ENCODE measurements around the gene INPPL1.
"Not testable (repeated sequence)": the region's sequence is repeated elsewhere in the genome, so short reads cannot be mapped to it uniquely, and the experiment has no call there.

INPPL1 gene, protein sequence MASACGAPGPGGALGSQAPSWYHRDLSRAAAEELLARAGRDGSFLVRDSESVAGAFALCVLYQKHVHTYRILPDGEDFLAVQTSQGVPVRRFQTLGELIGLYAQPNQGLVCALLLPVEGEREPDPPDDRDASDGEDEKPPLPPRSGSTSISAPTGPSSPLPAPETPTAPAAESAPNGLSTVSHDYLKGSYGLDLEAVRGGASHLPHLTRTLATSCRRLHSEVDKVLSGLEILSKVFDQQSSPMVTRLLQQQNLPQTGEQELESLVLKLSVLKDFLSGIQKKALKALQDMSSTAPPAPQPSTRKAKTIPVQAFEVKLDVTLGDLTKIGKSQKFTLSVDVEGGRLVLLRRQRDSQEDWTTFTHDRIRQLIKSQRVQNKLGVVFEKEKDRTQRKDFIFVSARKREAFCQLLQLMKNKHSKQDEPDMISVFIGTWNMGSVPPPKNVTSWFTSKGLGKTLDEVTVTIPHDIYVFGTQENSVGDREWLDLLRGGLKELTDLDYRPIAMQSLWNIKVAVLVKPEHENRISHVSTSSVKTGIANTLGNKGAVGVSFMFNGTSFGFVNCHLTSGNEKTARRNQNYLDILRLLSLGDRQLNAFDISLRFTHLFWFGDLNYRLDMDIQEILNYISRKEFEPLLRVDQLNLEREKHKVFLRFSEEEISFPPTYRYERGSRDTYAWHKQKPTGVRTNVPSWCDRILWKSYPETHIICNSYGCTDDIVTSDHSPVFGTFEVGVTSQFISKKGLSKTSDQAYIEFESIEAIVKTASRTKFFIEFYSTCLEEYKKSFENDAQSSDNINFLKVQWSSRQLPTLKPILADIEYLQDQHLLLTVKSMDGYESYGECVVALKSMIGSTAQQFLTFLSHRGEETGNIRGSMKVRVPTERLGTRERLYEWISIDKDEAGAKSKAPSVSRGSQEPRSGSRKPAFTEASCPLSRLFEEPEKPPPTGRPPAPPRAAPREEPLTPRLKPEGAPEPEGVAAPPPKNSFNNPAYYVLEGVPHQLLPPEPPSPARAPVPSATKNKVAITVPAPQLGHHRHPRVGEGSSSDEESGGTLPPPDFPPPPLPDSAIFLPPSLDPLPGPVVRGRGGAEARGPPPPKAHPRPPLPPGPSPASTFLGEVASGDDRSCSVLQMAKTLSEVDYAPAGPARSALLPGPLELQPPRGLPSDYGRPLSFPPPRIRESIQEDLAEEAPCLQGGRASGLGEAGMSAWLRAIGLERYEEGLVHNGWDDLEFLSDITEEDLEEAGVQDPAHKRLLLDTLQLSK

DNA sequence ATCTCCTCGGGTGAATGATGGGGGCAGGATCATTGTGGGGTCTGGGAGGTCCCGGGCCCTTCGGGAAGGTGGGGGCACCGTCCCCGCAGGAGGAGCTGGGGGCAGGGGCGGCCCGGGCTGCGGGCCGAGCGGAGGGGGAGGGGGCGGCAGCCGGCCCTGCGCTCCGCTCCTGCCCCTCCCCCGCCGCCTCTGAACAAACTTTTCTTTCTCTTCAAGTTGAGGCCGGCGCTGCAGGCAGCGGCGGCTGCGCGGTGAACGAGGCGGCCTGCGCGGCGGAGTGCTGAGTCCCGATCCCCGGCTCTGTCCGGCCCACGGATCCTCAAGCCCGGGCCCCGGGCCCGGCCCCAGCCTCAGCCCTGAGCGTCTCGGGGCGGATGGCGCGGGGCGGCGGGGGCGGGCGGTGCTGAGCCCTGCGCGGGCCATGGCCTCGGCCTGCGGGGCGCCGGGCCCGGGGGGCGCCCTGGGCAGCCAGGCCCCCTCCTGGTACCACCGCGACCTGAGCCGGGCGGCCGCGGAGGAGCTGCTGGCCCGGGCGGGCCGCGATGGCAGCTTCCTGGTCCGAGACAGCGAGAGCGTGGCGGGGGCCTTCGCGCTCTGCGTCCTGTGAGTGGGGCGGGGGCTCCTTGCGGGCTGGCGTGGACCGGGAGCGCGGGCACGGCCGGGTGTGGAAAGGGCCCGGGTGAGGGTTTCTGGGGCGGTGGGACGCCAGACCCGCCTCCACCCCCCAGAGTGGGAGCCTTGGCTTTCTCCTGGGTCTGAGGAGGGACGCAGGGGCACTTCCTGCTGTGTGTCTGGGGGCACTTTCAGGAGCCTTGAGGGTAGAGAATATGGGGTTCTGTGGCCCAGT is at the start of gene INPPL1:
INPPL1 (plus strand) TSS at position 204 of the 847 bp plus-strand sequence; CDS start at position 422, 218 bp downstream.
- H3K4me3 ChIP-seq (ENCODE audit: low read depth, low read length): peak within 1 kb of the TSS; percentile 93
- in situ Hi-C loops (cut with HindIII; ENCODE audit: low sequenced_read_pairs): no loop called here
- no peak for DNase-seq (ENCODE audit: low read depth)
- TF ChIP-seq, protein P1, sequence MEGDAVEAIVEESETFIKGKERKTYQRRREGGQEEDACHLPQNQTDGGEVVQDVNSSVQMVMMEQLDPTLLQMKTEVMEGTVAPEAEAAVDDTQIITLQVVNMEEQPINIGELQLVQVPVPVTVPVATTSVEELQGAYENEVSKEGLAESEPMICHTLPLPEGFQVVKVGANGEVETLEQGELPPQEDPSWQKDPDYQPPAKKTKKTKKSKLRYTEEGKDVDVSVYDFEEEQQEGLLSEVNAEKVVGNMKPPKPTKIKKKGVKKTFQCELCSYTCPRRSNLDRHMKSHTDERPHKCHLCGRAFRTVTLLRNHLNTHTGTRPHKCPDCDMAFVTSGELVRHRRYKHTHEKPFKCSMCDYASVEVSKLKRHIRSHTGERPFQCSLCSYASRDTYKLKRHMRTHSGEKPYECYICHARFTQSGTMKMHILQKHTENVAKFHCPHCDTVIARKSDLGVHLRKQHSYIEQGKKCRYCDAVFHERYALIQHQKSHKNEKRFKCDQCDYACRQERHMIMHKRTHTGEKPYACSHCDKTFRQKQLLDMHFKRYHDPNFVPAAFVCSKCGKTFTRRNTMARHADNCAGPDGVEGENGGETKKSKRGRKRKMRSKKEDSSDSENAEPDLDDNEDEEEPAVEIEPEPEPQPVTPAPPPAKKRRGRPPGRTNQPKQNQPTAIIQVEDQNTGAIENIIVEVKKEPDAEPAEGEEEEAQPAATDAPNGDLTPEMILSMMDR (IDR thresholded peaks at IDR 0.05; ENCODE audit: low read depth, low read length, missing control alignments): no peak

DNA sequence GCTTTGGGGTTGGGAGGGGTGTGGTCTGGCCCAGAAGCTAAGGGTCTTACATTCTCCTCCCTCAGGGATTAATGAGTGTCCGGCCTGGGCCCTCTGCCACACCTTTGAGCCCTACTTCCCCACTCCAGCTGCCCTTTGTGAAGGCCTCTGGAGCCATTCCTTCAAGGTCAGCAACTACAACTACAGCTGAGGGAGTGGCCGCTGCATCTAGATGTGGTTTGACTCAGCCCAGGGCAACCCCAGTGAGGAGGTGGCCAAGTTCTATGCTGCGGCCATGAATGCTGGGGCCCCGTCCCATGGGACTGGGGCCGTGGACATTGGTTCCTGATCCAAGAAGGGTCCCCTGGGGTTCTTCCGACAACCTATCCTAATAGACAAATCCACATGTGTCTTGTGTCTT is 46.9 kb upstream of the INPPL1 start:
- no peak overlapping the region for H3K4me3 ChIP-seq (ENCODE audit: low read depth, low read length)
- no peak for DNase-seq (ENCODE audit: low read depth)
- TF ChIP-seq, protein P1 (IDR thresholded peaks at IDR 0.05; ENCODE audit: low read depth, low read length, missing control alignments): no peak
- in situ Hi-C loops (cut with HindIII; ENCODE audit: low sequenced_read_pairs): no loop called here

DNA sequence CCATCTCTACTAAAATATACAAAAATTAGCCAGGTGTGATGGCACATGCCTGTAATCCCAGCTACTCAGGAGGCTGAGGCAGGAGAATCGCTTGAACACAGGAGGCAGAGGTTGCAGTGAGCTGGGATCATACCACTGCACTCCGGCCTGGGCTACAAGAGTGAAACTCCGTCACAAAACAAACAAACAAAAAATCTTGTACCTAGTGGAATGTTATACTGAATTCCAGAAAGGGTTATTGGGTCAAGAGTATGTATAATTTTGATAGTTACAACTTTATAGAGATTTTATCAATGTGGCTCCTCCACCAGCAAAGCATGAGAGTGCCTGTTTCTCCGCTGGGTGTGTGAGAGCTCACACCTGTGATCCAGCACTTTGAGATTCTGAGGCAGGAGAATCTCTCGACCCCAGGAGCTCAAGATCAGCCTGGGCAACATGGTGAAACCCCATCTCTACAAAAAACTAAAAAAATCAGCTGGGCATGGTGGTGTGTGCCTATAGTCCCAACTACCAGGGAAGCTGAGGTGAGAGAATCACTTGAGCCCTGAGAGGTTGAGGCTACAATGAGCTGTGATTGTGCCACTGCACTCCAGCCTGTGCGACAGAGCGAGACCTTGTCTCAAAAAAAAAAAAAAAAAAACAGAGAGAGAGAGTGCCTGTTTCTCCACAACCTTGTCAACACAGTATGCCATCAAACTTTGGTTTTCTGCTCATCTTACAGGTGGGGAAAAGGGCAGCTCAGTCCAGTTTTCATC is 45.3 kb upstream of the INPPL1 start:
- in situ Hi-C loops (cut with HindIII; ENCODE audit: low sequenced_read_pairs): no loop called here
- TF ChIP-seq, protein P1 (IDR thresholded peaks at IDR 0.05; ENCODE audit: low read depth, low read length, missing control alignments): no peak
- DNase-seq (ENCODE audit: low read depth): no peak
- H3K4me3 ChIP-seq (ENCODE audit: low read depth, low read length): no peak overlapping the region

DNA sequence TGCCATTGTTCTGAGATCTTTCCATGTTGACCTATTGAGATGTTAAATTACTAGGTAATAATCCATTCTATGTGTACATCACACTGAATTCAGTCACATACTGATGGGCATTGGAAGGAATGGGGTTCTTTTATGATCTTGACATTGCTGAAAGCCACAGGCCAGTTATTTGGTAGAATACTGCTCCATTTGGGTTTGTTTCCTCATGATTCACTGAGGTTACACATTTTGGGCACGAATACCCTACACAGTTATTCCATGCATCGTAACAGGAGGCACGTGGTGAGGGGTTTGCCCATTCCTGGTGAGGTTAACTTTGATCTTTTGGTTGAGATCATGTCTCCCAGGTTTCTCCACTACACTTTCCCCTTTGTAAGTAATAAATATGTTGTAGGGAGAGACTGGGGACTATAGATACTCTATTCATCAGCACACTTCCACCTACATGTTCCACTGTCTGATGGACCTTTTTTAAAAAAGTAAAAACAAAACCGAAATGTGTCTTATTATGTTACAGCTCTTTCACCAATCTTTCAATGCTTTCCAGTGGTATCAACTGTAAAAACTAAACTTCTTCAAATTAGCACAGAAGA is 44.7 kb upstream of the INPPL1 start:
- no peak for DNase-seq (ENCODE audit: low read depth)
- TF ChIP-seq, protein P1 (IDR thresholded peaks at IDR 0.05; ENCODE audit: low read depth, low read length, missing control alignments): no peak
- in situ Hi-C loops (cut with HindIII; ENCODE audit: low sequenced_read_pairs): no loop called here
- no peak overlapping the region for H3K4me3 ChIP-seq (ENCODE audit: low read depth, low read length)

DNA sequence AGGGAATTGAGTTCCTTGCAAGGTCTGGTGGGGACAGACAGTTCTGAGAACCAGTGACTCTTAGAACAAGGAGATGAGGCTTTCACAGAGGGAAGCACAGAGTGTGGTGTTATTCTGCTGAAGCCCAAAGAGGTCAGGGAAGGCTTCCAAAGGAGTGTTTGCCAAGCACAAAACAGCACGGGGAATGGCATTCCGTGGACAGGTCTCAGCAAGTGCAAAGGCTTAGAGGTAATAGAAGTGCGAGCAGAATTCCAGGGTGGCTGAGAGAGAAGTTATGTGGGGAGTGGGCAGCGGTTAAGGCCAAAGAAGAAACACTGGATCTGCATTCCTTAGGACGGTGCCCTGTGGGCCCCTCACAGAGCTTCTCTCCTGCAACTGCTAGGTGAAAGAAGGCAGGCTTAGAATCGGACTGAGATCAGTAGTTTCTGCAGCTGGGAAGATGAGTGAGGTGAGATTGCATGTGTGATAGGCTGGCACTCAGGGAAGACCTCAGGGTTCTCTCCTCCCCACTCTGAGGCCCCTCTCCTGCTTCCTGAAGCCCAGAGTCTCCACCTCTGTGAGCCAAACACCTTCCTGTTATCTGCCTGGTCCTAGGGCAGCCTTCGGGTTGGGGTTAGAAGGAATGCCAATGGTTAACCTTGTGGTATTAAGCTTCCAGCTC is 43.5 kb upstream of the INPPL1 start:
- in situ Hi-C loops (cut with HindIII; ENCODE audit: low sequenced_read_pairs); H3K4me3 ChIP-seq (ENCODE audit: low read depth, low read length); DNase-seq (ENCODE audit: low read depth): not testable (repeated sequence)

DNA sequence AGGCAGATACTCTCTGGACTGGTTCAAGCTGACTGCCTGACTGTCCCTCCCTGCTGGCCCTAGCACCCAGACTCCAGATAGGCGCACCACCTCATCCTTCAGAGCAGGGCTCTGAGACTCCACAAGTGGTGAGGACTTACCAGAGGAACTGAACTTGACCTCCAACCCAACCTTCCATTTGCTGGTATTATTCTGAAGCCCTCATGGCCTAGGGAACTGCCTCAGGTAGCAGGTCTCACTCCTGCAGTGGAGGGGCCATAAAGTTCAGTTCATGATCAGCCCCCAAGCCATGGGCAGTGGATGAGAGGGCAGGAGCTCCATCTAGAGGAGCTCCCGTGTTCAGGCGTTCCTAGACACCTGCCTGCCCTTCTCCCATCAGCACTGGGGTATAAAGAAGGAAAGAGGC is 43.0 kb upstream of the INPPL1 start:
- in situ Hi-C loops (cut with HindIII; ENCODE audit: low sequenced_read_pairs); H3K4me3 ChIP-seq (ENCODE audit: low read depth, low read length); DNase-seq (ENCODE audit: low read depth): not testable (repeated sequence)

Data from astrocyte of the cerebellum (primary cell).